ENCODE data around the gene DZIP1.

DNA sequence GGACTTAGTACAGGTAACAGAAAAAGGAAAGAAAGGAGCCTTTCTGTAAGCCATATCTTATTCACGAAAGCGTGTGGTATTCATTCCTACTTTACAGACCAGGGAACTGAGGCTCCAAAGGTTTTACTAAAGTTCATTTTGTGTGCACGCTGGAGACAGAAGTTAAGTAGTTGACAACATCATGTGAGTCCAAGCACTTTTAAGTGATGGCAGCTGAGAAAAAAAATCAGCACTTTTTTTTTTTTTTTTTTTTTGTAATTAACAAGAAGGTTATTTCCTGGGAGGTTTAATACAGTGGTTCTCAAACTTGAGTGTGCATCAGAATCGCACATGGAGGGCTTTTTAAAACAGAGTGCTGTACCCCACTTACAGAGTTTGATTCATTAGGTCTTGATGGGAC is 34.5 kb upstream of the DZIP1 start:
- TF ChIP-seq, protein P1, sequence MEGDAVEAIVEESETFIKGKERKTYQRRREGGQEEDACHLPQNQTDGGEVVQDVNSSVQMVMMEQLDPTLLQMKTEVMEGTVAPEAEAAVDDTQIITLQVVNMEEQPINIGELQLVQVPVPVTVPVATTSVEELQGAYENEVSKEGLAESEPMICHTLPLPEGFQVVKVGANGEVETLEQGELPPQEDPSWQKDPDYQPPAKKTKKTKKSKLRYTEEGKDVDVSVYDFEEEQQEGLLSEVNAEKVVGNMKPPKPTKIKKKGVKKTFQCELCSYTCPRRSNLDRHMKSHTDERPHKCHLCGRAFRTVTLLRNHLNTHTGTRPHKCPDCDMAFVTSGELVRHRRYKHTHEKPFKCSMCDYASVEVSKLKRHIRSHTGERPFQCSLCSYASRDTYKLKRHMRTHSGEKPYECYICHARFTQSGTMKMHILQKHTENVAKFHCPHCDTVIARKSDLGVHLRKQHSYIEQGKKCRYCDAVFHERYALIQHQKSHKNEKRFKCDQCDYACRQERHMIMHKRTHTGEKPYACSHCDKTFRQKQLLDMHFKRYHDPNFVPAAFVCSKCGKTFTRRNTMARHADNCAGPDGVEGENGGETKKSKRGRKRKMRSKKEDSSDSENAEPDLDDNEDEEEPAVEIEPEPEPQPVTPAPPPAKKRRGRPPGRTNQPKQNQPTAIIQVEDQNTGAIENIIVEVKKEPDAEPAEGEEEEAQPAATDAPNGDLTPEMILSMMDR (IDR thresholded peaks at IDR 0.05; ENCODE audit: low read depth, low read length): no peak
- TF ChIP-seq EZH2phosphoT487 (IDR thresholded peaks at IDR 0.05; ENCODE audit: low read depth): no peak
